SK-N-SH treated with all-trans-retinoic acid at 6 μM for 48 hours (cell line): ENCODE data around the gene KCNK5.

ENCODE experiments used
- ARNTL ChIP-seq: fragments of 450-650 bp; formaldehyde crosslinking; IDR thresholded peaks from 2 replicates; pipeline ENCODE4 v1.5.0; 2020; ENCODE audit warnings: low read depth, mild to moderate bottlenecking, moderate library complexity, borderline replicate concordance
- BACH2 ChIP-seq: fragments of 250-450 bp; sonication (Bioruptor Pico); IDR thresholded peaks from 2 replicates; pipeline ENCODE4 v1.9.0; 2021; ENCODE audit warnings: mild to moderate bottlenecking, borderline replicate concordance
- PPARA ChIP-seq: fragments of 250-450 bp; sonication (Bioruptor Pico); IDR thresholded peaks from 2 replicates; pipeline ENCODE4 v1.5.0; 2020; ENCODE audit warnings: mild to moderate bottlenecking, borderline replicate concordance
- TCF4 ChIP-seq: fragments of 250-450 bp; sonication (Bioruptor Pico); IDR thresholded peaks from 2 replicates; pipeline ENCODE4 v1.8.0; 2021; ENCODE audit warnings: mild to moderate bottlenecking, moderate library complexity, borderline replicate concordance
- TSHZ2 ChIP-seq: fragments of 250-450 bp; sonication (Bioruptor Pico); IDR thresholded peaks from 2 replicates; pipeline ENCODE4 v1.5.0; 2020; ENCODE audit warnings: mild to moderate bottlenecking, moderate library complexity
- ZC3H10 ChIP-seq: fragments of 250-450 bp; sonication (Bioruptor Pico); IDR thresholded peaks from 2 replicates; pipeline ENCODE4 v1.5.1; 2021; ENCODE audit warnings: mild to moderate bottlenecking, moderate library complexity
- ZFP30 ChIP-seq: fragments of 450-650 bp; formaldehyde crosslinking; IDR thresholded peaks from 2 replicates; pipeline ENCODE4 v1.5.0; 2022; ENCODE audit warnings: mild to moderate bottlenecking, moderate library complexity
- ZNF70 ChIP-seq: fragments of 450-650 bp; formaldehyde crosslinking; IDR thresholded peaks from 2 replicates; pipeline ENCODE4 v1.5.0; 2020; ENCODE audit warnings: mild to moderate bottlenecking, moderate library complexity
- TF ChIP-seq, protein P1 (sequence below): fragments of 250-450 bp; sonication (Bioruptor Pico); IDR thresholded peaks from 2 replicates; pipeline ENCODE4 v1.5.1; 2020; ENCODE audit warnings: low read depth, mild to moderate bottlenecking, moderate library complexity
- TF ChIP-seq, protein P2 (sequence below): fragments of 250-450 bp; sonication (Bioruptor Pico); IDR thresholded peaks from 2 replicates; pipeline ENCODE4 v1.8.0; 2020; ENCODE audit warnings: mild to moderate bottlenecking, moderate library complexity, borderline replicate concordance
- TF ChIP-seq, protein P3 (sequence below): fragments of 250-450 bp; sonication (Bioruptor Pico); IDR thresholded peaks from 2 replicates; pipeline ENCODE4 v1.5.1; 2021; ENCODE audit warnings: mild to moderate bottlenecking, moderate library complexity

DNA sequence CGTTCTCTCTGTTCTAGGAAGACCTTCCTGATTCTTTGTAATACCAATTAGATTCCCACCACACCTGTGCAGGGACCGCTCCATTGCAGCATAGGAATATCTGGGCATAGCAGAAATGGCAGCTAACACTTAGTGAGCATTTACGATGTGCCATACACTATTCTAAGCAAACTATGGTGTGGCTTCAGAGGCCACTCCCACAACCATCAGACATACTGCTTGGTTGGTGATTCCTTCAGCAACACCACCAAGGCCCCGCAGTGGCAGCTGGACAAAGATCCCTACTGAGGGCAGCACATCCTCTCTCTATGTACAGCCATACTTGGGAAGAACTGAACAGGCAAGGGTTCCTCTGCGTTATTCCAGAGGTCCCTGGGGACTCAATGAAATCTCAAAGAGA is 6.2 kb downstream of the KCNK5 start:
- TF ChIP-seq, protein P1, sequence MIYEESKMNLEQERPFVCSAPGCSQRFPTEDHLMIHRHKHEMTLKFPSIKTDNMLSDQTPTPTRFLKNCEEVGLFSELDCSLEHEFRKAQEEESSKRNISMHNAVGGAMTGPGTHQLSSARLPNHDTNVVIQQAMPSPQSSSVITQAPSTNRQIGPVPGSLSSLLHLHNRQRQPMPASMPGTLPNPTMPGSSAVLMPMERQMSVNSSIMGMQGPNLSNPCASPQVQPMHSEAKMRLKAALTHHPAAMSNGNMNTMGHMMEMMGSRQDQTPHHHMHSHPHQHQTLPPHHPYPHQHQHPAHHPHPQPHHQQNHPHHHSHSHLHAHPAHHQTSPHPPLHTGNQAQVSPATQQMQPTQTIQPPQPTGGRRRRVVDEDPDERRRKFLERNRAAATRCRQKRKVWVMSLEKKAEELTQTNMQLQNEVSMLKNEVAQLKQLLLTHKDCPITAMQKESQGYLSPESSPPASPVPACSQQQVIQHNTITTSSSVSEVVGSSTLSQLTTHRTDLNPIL, result no peak
- TF ChIP-seq ZNF70 (CRISPR knock-in tag) (no peak), ZFP30 (no peak), ZC3H10 (CRISPR knock-in tag) (no peak), ARNTL (CRISPR knock-in tag) (no peak), PPARA (CRISPR knock-in tag) (no peak), TSHZ2 (CRISPR knock-in tag) (no peak), BACH2 (CRISPR knock-in tag) (no peak), TCF4 (CRISPR knock-in tag) (no peak)
- TF ChIP-seq, protein P2, sequence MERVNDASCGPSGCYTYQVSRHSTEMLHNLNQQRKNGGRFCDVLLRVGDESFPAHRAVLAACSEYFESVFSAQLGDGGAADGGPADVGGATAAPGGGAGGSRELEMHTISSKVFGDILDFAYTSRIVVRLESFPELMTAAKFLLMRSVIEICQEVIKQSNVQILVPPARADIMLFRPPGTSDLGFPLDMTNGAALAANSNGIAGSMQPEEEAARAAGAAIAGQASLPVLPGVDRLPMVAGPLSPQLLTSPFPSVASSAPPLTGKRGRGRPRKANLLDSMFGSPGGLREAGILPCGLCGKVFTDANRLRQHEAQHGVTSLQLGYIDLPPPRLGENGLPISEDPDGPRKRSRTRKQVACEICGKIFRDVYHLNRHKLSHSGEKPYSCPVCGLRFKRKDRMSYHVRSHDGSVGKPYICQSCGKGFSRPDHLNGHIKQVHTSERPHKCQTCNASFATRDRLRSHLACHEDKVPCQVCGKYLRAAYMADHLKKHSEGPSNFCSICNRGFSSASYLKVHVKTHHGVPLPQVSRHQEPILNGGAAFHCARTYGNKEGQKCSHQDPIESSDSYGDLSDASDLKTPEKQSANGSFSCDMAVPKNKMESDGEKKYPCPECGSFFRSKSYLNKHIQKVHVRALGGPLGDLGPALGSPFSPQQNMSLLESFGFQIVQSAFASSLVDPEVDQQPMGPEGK (CRISPR knock-in tag), result no peak
- TF ChIP-seq, protein P3, sequence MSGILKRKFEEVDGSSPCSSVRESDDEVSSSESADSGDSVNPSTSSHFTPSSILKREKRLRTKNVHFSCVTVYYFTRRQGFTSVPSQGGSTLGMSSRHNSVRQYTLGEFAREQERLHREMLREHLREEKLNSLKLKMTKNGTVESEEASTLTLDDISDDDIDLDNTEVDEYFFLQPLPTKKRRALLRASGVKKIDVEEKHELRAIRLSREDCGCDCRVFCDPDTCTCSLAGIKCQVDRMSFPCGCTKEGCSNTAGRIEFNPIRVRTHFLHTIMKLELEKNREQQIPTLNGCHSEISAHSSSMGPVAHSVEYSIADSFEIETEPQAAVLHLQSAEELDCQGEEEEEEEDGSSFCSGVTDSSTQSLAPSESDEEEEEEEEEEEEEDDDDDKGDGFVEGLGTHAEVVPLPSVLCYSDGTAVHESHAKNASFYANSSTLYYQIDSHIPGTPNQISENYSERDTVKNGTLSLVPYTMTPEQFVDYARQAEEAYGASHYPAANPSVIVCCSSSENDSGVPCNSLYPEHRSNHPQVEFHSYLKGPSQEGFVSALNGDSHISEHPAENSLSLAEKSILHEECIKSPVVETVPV (CRISPR knock-in tag), result no peak
